ENCODE measurements around the gene STYX.

The STYX gene
- total RNA-seq, result 69.3 to 93.9 reads per million in 2 donors

DNA sequence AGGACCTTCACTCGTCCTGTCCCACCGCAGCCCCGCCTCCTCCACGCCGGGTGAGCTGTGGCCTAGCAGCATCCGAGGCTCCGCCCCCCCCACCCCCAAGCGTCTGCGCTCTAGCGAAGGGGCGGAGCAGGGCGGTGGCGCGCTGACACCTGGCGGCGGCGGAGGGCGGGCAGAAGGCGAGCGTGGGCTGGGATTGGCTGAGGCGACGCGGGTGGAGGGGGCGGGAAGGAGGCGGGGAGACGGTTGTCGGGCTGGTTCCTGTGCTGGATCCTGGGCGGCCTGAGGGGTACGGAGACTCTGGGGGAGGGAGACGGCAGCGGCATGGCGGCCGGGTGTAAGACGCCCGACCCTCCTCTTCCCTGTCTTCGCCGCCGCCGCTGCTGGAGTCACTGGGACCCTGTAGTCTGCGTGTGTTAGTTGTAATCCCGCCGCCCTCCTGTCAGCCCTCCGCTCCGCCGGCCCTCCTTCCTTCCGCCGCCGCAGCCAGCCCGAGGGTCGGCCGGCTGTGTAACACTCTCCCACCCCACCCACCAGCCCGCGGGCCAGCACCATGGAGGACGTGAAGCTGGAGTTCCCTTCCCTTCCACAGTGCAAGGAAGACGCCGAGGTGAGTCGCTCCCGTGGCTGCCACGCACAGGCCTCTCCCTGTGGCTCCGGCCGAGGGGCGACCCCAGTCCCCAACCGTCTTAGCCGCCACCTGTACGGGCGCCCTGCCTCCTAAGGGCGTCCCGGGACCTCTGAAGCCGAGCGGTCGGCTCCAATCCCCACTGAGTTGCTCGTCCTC, at the start of gene STYX:
TSS of gene STYX (plus strand) at position 242 of the 784 bp plus-strand sequence. CDS start at position 551, 309 bp downstream.
- DNase-seq, result peak; percentile 96

DNA sequence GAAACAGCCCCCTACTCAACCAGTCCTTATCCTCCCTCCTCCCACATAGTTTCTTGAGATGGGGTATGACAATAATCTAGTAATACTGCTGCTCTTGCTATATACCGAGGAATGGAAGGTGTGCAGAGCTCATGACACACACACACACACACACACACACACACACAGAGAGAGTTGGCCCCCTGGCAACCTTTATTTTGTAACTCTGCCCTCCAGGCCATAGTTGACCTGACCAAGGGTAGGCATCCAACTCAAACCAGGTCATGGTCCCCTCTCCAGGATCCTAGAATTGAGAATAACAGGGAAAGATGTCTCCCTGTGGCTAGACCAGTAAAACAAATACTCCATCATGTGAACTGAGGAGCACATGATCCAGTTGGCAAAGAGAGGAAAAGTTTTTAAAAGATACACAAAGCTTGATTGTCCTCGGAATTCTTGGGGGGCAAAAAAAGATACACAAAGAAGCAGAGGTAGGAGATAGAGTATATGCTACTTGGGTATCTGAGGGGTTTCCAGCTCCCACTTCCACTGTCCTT, 45.9 kb upstream of the STYX start:
- DNase-seq, result no peak

- DNase-seq, result no peak
These were observed 43.8 kb upstream of the STYX start for GRCh38 chr14:52686176-52686575.

DNA sequence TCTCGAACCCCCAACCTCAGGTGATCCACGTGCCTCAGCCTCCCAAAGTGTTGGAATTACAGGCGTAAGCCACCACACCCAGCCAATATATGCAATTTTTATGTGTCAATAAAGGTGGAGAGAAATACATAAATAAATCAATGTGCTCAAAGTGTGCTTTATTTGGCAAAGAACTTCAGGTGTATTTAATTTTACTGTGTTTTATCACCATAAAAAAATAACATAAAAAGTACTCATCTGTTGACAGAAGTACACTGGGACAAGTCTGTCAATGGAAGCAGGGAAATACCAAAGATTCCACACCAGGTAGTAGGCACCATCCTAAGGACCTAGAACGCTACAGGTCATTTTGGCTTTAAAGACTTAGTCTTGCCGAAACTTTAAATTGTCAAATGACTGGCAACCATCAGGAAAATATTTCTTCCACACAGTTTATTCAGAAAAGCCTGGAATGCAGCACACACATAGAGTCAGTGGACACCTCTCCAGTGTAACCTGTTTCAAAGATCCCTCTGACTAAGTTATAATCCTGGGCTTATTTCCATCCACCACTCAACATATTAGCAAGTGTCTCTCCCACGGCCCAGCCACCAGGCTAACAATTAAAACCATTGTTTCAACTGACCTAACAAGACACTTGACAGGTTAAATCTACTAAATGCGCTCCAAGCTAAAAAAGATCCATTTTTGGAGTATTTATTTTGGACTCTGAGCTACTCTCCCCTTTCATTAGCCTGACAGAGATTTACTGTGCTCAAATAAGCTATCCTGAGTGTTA, 38.8 kb upstream of the STYX start:
- DNase-seq, result no peak

GRCh38 chr14:52692248-52692962, 37.6 kb upstream of the STYX start:
- no peak for DNase-seq

DNA sequence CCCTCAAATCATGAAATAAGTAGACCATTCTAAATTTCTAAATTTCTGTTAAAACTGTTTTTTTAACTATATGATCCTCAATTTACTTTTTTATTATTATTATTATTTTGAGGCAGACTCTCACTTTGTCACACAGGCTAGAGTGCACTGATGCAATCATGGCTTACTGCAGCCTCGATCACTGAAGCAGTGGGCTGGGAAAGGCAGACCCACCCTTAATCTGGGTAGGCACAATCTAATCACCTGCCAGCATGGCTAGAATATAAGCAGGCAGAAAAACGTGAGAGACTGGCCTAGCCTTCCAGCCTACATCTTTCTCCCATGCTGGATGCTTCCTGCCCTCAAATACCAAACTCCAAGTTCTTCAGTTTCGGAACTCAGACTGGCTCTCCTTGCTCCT, 36.9 kb upstream of the STYX start:
- no peak for DNase-seq

GRCh38 chr14:52693532-52693931, 36.4 kb upstream of the STYX start:
- no peak for DNase-seq

- DNase-seq, result peak; percentile 45
These were observed 35.0 kb upstream of the STYX start for GRCh38 chr14:52694761-52695480.

- peak; percentile 57 for DNase-seq
These were observed 34.4 kb upstream of the STYX start, which contains the start of gene ERO1A for GRCh38 chr14:52695481-52696091. TSS of gene ERO1A (minus strand) at chr14:52695558. CDS start at chr14:52695481, 77 bp downstream.

DNA sequence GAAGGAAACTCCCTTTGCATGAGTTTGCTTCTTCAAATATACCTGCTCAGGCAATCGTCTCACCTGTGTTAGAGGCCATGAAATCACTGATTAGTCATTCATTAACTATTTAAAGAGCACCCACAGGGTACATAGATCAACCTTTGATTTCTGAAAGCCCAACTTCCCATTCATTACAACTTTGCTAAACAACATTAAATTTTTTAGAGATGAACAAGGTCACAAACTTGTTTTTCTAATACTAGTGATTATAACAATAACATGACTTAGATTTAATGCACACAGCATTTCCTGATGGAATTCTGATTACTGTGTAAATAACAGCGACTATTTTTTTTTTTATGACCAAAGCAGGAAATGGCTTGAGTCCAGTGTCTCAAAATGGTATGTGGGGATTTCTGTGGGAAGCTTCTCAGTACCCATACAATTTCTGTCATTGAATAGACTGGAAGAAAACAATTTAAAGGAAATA, 29.2 kb upstream of the STYX start:
- DNase-seq, result no peak

- no peak for DNase-seq
These were observed 28.7 kb upstream of the STYX start for GRCh38 chr14:52701223-52701622.

DNA sequence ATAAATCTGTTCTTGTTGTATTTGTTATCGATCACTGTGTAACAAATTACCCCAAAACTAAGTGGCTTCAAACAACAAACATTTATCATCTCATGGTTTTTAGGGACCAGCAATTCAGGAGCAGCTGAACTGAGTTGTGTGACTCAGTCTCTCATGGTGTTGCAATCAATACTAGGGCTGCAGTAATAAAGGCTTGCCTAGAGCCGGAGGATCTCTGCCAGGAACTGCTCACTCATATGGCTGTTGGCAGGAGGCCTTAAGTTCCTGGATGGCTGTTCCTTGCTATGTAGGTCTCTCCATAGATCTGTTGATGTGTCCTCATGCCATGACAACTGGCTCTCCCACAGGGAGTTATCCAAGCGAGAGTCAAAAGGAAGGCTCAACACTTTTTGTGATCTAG, 26.7 kb upstream of the STYX start:
- no peak for DNase-seq

DNA sequence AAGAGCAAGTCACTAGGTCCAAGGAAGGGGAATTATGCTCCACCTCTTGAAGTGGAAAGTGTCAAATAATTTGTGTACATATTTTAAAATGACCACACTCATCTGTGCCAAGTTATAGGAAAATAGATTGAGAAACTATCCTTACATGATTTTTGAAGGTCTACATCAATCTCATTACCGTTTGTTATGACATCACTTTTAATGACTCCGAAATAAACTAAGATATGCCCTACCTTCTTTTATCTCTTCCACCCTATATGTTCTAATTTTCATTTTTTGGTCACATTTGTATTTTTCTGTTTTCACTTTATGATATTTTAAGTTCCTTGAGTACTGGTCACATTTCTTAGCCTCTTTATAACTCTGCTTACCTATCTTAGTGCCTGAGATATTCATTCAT, 26.3 kb upstream of the STYX start:
- no peak for DNase-seq

GRCh38 chr14:52706286-52706685, 23.7 kb upstream of the STYX start:
- DNase-seq, result peak; percentile 4

DNA sequence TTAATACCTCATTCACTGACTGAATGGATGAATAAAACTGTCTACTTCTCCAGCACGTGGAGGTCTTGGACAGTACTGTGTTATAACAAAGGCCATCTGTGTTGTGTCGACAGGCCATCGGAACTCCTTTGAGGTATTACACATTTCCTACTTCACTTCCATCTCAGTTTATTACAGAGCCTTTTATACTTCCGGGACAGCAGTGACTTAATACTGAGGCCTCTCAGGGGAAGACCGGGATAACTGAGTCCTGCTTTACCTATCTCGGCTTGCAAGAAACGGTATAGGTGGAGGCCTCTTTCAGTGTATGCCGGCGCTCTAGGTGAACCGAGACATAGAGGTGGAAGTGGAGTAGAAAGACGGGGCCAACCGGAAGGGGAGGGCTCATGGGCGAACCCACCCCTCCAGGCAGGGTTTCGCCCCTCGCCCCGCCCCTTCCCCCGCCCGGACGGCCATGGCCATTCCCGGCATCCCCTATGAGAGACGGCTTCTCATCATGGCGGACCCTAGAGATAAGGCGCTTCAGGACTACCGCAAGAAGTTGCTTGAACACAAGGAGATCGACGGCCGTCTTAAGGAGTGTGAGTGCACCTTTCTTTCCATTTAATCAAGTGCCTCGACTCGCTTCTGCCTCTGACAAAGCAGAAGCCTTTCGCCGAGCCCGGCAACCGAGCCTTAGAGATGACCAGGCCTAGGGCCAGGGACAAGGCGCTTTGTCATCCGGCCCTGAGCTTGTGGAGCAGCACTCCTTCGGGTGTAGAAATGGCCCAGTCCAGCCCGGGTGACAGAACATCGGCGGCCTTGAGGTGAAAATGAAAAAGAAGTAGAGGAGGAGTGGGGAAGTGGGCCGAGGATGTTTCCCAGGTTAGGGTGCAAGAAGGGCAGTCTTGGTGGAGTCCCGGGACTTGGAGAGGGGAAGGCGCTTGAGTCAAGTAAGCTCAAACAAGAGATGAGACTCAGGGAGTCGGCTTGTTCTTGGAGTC, 23.0 kb upstream of the STYX start, which contains the start of gene PSMC6:
TSS of gene PSMC6 (plus strand) at position 477 of the 983 bp plus-strand sequence. CDS start at position 497, 20 bp downstream.
- DNase-seq, result peak; percentile 96

GRCh38 chr14:52711666-52712065, 18.3 kb upstream of the STYX start:
- DNase-seq, result no peak

- no peak for DNase-seq
These were observed 13.8 kb upstream of the STYX start for GRCh38 chr14:52716155-52716554.

GRCh38 chr14:52723514-52724359, 6.2 kb upstream of the STYX start:
- no peak for DNase-seq

GRCh38 chr14:52724360-52724644, 5.7 kb upstream of the STYX start:
- DNase-seq, result no peak
